IMR-90 (cell line): ENCODE measurements around the gene TM7SF3. TPM values are rescaled to one million over a fixed set of nuclear protein-coding genes. Genes with fewer than 3 reads are reported as not detected.

Source experiments
- ATAC-seq: fragments of 200-7000 bp; cut with Tn5 transposase; 2 replicates; pipeline ENCODE4 v1.9.1; 2020; ENCODE audit warnings: low read depth, mild to moderate bottlenecking, moderate library complexity
- BruUV-seq: library from RNA; stranded (reverse); fragments of 400-500 nt; replicated peaks from 2 replicates; lab custom pipeline; 2021; lab: Mats Ljungman, UMichigan
- CTCF ChIA-PET: fragments of 300-600 bp; formaldehyde crosslinking; extraction: SDS; loops from one replicate; lab custom pipeline; 2021; ENCODE audit warnings: antibody characterized with exemption; lab: Yijun Ruan, JAX
- POLR2A ChIA-PET: fragments of 300-600 bp; sonication (Branson Sonifier 250); formaldehyde crosslinking; loops from one replicate; lab custom pipeline; 2022; ENCODE audit warnings: antibody characterized with exemption; ENCODE audit not compliant: unreplicated experiment; lab: Charles Lee
- DNase-seq: peaks from one replicate; pipeline ENCODE4 v3.0.0; 2013
- H2AFZ ChIP-seq: replicated peaks from 2 replicates; pipeline ENCODE3; 2013; ENCODE audit warnings: low read length, mild to moderate bottlenecking; ENCODE audit not compliant: poor library complexity
- H2AK5ac ChIP-seq: 2 replicates; pipeline ENCODE4 v1.6.1; 2013; ENCODE audit warnings: low read depth, low read length, inconsistent platforms
- H2AK9ac ChIP-seq: replicated peaks from 2 replicates; pipeline ENCODE3; 2013; ENCODE audit warnings: mild to moderate bottlenecking, low read depth, low read length, moderate library complexity; ENCODE audit not compliant: poor library complexity
- H2BK120ac ChIP-seq: 2 replicates; pipeline ENCODE4 v1.6.1; 2013; ENCODE audit warnings: low read depth, low read length, inconsistent platforms
- H2BK15ac ChIP-seq: 3 replicates; pipeline ENCODE4 v1.6.1; 2013; ENCODE audit warnings: low read depth, low read length, inconsistent platforms
- H2BK20ac ChIP-seq: 2 replicates; pipeline ENCODE4 v1.6.1; 2013; ENCODE audit warnings: low read depth, mild to moderate bottlenecking, inconsistent platforms, low read length, moderate library complexity
- H2BK5ac ChIP-seq: 2 replicates; pipeline ENCODE4 v1.6.1; 2013; ENCODE audit warnings: mild to moderate bottlenecking, low read depth, low read length, inconsistent platforms; ENCODE audit not compliant: poor library complexity, severe bottlenecking
- H3K14ac ChIP-seq: replicated peaks from 2 replicates; pipeline ENCODE4 v1.6.1; 2013; ENCODE audit warnings: low read depth, low read length, inconsistent platforms
- H3K18ac ChIP-seq: 2 replicates; pipeline ENCODE4 v1.6.1; 2013; ENCODE audit warnings: low read depth, low read length, control low read depth
- H3K23ac ChIP-seq: 2 replicates; pipeline ENCODE4 v1.6.1; 2013; ENCODE audit warnings: low read depth, low read length, inconsistent platforms
- H3K27ac ChIP-seq: 2 replicates; pipeline ENCODE4 v1.5.1; 2013; ENCODE audit warnings: mild to moderate bottlenecking, control low read depth, low read length; ENCODE audit not compliant: insufficient read depth
- H3K27me3 ChIP-seq: 2 replicates; pipeline ENCODE4 v1.6.1; 2013; ENCODE audit warnings: low read length; ENCODE audit not compliant: control insufficient read depth, insufficient read depth
- H3K36me3 ChIP-seq: 2 replicates; pipeline ENCODE4 v1.6.1; 2013; ENCODE audit warnings: low read length, mixed read lengths; ENCODE audit not compliant: control insufficient read depth, insufficient read depth
- H3K4ac ChIP-seq: 2 replicates; pipeline ENCODE4 v1.6.1; 2013; ENCODE audit warnings: low read depth, low read length, inconsistent platforms
- H3K4me1 ChIP-seq: 2 replicates; pipeline ENCODE4 v1.6.1; 2013; ENCODE audit warnings: low read length, mixed read lengths; ENCODE audit not compliant: control insufficient read depth, insufficient read depth
- H3K4me2 ChIP-seq: 2 replicates; pipeline ENCODE4 v1.6.1; 2013; ENCODE audit warnings: low read depth, mild to moderate bottlenecking, control low read depth, low read length, moderate library complexity
- H3K4me3 ChIP-seq: 2 replicates; pipeline ENCODE4 v1.5.1; 2013; ENCODE audit warnings: low read depth, mild to moderate bottlenecking, control low read depth, low read length, moderate library complexity; ENCODE audit not compliant: insufficient read depth
- H3K56ac ChIP-seq: 2 replicates; pipeline ENCODE4 v1.6.1; 2013; ENCODE audit warnings: low read length, inconsistent platforms; ENCODE audit not compliant: insufficient read depth; ENCODE audit errors: extremely low read depth
- H3K79me1 ChIP-seq, 2 experiments: 2 replicates each; pipeline ENCODE4 v1.6.1; 2013; ENCODE audit warnings: low read length in 2 of 2, inconsistent platforms in 1 of 2, low read depth in 1 of 2
- H3K9ac ChIP-seq: 2 replicates; pipeline ENCODE4 v1.6.1; 2013; ENCODE audit warnings: low read depth, low read length, control low read depth
- H3K9me1 ChIP-seq: 2 replicates; pipeline ENCODE4 v1.6.1; 2013; ENCODE audit warnings: low read length, inconsistent platforms; ENCODE audit not compliant: insufficient read depth
- H3K9me3 ChIP-seq: 2 replicates; pipeline ENCODE4 v1.6.1; 2013; ENCODE audit warnings: low read length; ENCODE audit not compliant: control insufficient read depth, insufficient read depth
- H4K20me1 ChIP-seq: 2 replicates; pipeline ENCODE4 v1.6.1; 2013; ENCODE audit warnings: low read length, inconsistent platforms; ENCODE audit not compliant: insufficient read depth
- H4K5ac ChIP-seq: 2 replicates; pipeline ENCODE4 v1.6.1; 2013; ENCODE audit warnings: mild to moderate bottlenecking, low read depth, low read length, control low read depth
- H4K8ac ChIP-seq, 2 experiments: 2 replicates each; pipeline ENCODE4 v1.6.1; 2013; ENCODE audit warnings: low read depth in 2 of 2, low read length in 2 of 2, control low read depth in 1 of 2, inconsistent platforms in 1 of 2
- H4K91ac ChIP-seq: 2 replicates; pipeline ENCODE4 v1.6.1; 2013; ENCODE audit warnings: low read depth, low read length, inconsistent platforms; ENCODE audit not compliant: insufficient read depth
- CEBPB ChIP-seq: IDR thresholded peaks from 2 replicates; pipeline ENCODE4 v1.6.1; 2012; ENCODE audit warnings: low read depth, low read length, improper control_type of control experiment
- CTCF ChIP-seq: conservative IDR thresholded peaks from 2 replicates; pipeline ENCODE4 v1.5.1; 2012; ENCODE audit warnings: mild to moderate bottlenecking, low read depth, low read length, improper control_type of control experiment
- FOS ChIP-seq: fragments of 150-350 bp; IDR thresholded peaks from 2 replicates; pipeline ENCODE4 v1.6.1; 2016; ENCODE audit warnings: low read depth, low read length
- MAFK ChIP-seq: IDR thresholded peaks from 2 replicates; pipeline ENCODE4 v1.6.1; 2012; ENCODE audit warnings: low read depth, low read length, improper control_type of control experiment
- MXI1 ChIP-seq: IDR thresholded peaks from 2 replicates; pipeline ENCODE4 v1.6.1; 2012; ENCODE audit warnings: low read depth, mild to moderate bottlenecking, low read length, moderate library complexity, borderline replicate concordance
- NFE2L2 ChIP-seq: fragments of 150-350 bp; IDR thresholded peaks from 2 replicates; pipeline ENCODE4 v1.6.1; 2016; ENCODE audit warnings: low read depth, mild to moderate bottlenecking, low read length
- POLR2A ChIP-seq: IDR thresholded peaks from 2 replicates; pipeline ENCODE4 v1.6.1; 2012; ENCODE audit warnings: mild to moderate bottlenecking, low read depth, low read length
- RFX5 ChIP-seq: IDR thresholded peaks from 2 replicates; pipeline ENCODE4 v1.8.0; 2012; ENCODE audit warnings: low read depth, mild to moderate bottlenecking, low read length, moderate library complexity
- WGBS, 2 experiments: methylation state at CpG; one replicate each; pipeline versions ENCODE4 v1.1.5 to v1.1.7; 2013; ENCODE audit warnings: missing lambda C conversion rate in 2 of 2; ENCODE audit not compliant: insufficient read length in 1 of 2; ENCODE audit errors: extremely low coverage in 2 of 2; 5-methylcytosine and 5-hydroxymethylcytosine counted together
- dilution Hi-C: fragments of 300-500 bp; cut with HindIII; formaldehyde crosslinking; loops from one replicate; pipeline ENCODE4 v1.14.3; 2018; ENCODE audit warnings: low sequenced_read_pairs; ENCODE audit not compliant: unreplicated experiment
- in situ Hi-C: fragments of 300-500 bp; cut with MboI; formaldehyde crosslinking; loops from 3 replicates; pipeline ENCODE4 v1.14.3; 2019; ENCODE audit warnings: low sequenced_read_pairs, inconsistent platforms, mixed read lengths
- intact Hi-C: fragments of 100-400 bp; cut with micrococcal nuclease; formaldehyde crosslinking; loops from 2 replicates; pipeline ENCODE4 v1.10.0; 2022
- polyA plus RNA-seq, 3 experiments: library from polyadenylated mRNA; depleted of rRNA; stranded (reverse); fragments of >200 nt; gene quantifications; 2 replicates each; pipeline ENCODE4 v1.2.3, GENCODE V29; 2012; ENCODE audit warnings: low replicate concordance in 1 of 3
- total RNA-seq: library from RNA; depleted of rRNA; stranded (reverse); fragments of >200 nt; gene quantifications from 2 replicates; pipeline ENCODE4 v1.2.3, GENCODE V29; 2012
- TF ChIP-seq, protein P1 (sequence below): fragments of 150-350 bp; IDR thresholded peaks from 2 replicates; pipeline ENCODE4 v1.6.1; 2016; ENCODE audit warnings: low read depth, mild to moderate bottlenecking, low read length, moderate library complexity, borderline replicate concordance

Gene TM7SF3
- total and polyA plus RNA-seq, 2 of the 4 experiments (the other 2 are of a cell fraction) = 35.3 to 46.6 TPM

DNA sequence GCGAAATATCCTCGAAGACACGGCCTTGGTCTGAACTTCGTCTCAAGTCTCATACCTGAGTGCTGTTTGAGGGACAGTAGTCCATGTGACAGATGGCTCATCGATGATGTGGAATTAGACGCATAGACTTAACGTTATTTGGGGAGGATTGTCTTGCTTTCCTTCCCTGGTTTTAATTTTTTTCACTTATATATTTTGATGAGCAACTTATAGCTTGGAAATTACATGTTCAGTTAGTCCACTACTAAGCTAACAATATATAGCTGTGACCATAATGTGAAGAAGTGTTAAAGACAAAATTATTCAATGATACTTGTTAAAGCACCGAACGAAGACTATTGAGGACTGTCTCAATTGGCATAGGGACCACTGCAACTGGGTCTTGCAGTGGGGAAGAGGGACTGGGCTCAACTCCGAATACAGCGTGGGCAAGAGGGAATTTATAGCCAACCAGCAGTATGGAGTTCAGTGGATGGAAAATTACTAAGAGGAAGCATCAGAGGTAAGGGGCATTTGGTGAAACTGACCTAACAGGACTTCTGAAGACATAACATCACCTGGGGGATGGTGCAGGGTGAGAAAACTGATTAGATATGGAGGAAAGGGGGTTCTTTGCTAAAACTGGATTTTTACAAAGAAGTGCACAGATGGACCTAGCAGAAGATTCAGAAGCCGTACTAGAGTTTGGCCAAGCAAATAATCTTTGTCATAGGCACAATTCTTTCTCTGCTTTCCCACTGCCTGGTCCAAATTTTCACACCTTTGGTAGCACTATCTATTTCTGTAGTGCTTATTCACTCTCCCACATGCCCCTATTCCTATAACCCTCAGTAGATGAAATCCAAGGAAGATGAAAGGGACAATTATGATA, 910 bp upstream of the TM7SF3 start:
- H3K18ac ChIP-seq = peak overlapping the region; percentile 70; the same call in 1 of the 2 replicates
- intact Hi-C loops = loop anchor here (1.0 to 5.0 kb wide), 5 partner anchors 78 to 291 kb away; partner anchors contain the start of genes FGFR1OP2, INTS13 and STK38L
- dilution Hi-C loops = no loop called here
- peak overlapping the region; percentile 91; the same call in 1 of the 2 replicates for H3K4me2 ChIP-seq
- TF ChIP-seq NFE2L2 (no peak), POLR2A (no peak), CTCF (no peak), RFX5 (no peak), MAFK (no peak), CEBPB (no peak), MXI1 (no peak), FOS (no peak)
- TF ChIP-seq, protein P1, sequence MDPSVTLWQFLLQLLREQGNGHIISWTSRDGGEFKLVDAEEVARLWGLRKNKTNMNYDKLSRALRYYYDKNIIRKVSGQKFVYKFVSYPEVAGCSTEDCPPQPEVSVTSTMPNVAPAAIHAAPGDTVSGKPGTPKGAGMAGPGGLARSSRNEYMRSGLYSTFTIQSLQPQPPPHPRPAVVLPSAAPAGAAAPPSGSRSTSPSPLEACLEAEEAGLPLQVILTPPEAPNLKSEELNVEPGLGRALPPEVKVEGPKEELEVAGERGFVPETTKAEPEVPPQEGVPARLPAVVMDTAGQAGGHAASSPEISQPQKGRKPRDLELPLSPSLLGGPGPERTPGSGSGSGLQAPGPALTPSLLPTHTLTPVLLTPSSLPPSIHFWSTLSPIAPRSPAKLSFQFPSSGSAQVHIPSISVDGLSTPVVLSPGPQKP = no peak
- peak overlapping the region; percentile 89 for H4K91ac ChIP-seq
- H3K36me3 ChIP-seq = no peaks in the 10 kb centered on the region
- no TSS peak for BruUV-seq
- ChIA-PET POLR2A (no interaction called here), CTCF (interaction anchor here (0.6 to 1.4 kb wide), 4 partner anchors 67 to 292 kb away, joined by 3 read pairs; partner anchors contain the start of genes C12orf71 and STK38L)
- H2BK5ac ChIP-seq = peak overlapping the region; percentile 83
- no peaks in the 10 kb centered on the region; the same call in 1 of the 2 replicates for H4K20me1 ChIP-seq
- ATAC-seq = no peak
- H3K9me3 ChIP-seq = no peaks in the 10 kb centered on the region
- no peaks in the 10 kb centered on the region for H3K4me1 ChIP-seq
- peak overlapping the region; percentile 68; the same call in 1 of the 2 replicates for H3K4me3 ChIP-seq
- peak overlapping the region; percentile 77 for H2BK20ac ChIP-seq
- peak overlapping the region; percentile 80 for H3K4ac ChIP-seq
- H3K56ac ChIP-seq = peak overlapping the region; percentile 22
- H3K9ac ChIP-seq = peak overlapping the region; percentile 77
- peak overlapping the region; percentile 98 for H3K14ac ChIP-seq
- H2AK9ac ChIP-seq = peak overlapping the region; percentile 51
- peak overlapping the region; percentile 59; the same call in 1 of the 2 replicates for H2AK5ac ChIP-seq
- H2BK120ac ChIP-seq = peak overlapping the region; percentile 84
- H4K8ac ChIP-seq = peak overlapping the region; percentile 41 to 99
- H3K9me1 ChIP-seq = no peaks in the 10 kb centered on the region
- in situ Hi-C loops = loop anchor here (5.0 kb wide), 1 partner anchor 287 kb away; no protein-coding TSS in a partner anchor
- peak overlapping the region; percentile 86 for H4K5ac ChIP-seq
- H3K27ac ChIP-seq = peak overlapping the region; percentile 20
- no peak for DNase-seq
- H3K27me3 ChIP-seq = no peaks in the 10 kb centered on the region
- peak overlapping the region; percentile 96 for H2AFZ ChIP-seq
- peaks cover 7 to 21% of the 10 kb centered on the region in 2 experiments for H3K79me1 ChIP-seq
- peak overlapping the region; percentile 65; the same call in 1 of the 3 replicates for H2BK15ac ChIP-seq
- peak overlapping the region; percentile 85 for H3K23ac ChIP-seq
- WGBS, 2 experiments = 83% methylated on average over 2 of the region's 12 CpGs; no CpG with 5 or more reads in 1 of the 2 experiments
